GM20431 (cell line): Measurements from ENCODE around the gene SELENOW.
"Not testable (repeated sequence)": the region's sequence is repeated elsewhere in the genome, so short reads cannot be mapped to it uniquely, and the experiment has no call there.

ENCODE experiments used
- in situ Hi-C: fragments of 300-500 bp; cut with MseI, MboI; formaldehyde crosslinking; loops from one replicate; pipeline ENCODE4 v1.15.0; 2020; ENCODE audit warnings: low sequenced_read_pairs; ENCODE audit not compliant: unreplicated experiment

SELENOW gene

DNA sequence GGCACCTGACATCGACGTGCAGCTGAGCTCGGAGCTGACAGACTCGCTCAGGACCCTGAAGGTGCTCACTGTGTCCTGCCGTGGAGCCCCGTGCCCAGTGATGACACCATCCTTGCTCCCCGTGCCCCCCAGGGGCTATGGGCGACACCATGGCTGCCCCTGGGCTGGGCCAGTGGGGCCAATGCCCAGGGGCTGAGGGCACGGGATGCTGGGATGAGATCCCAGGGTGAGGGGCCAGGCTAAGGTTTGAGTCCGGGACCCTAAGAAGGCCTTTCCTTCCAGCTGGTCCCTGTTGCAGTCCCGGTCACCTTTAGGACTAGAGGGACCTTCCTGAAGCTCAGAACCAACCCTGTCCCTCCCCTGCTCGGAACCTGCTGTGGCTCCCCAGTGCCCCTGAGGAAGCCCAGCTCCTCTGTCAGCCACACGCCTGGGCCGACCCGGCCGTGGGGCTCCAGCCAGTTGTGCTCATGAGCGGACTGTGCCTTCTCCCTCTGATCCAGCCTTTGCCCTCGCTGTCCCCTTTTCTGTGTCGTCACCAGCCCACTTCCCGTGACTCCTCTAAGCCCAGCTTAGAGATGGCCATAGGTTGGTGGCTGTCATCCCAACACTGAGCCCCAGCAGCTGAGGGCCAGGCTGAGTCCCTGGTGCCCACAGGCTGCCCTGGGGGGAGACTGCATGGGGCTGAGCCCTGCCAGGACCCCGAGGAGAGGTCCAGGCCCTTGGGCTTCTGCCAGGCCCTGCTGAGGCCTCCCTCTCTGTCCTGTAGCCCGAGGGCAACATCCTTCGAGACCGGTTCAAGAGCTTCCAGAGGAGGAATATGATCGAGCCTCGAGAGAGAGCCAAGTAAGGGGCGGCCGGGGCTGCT lies 22.5 kb upstream of the SELENOW start:
- in situ Hi-C loops, result no loop called here

DNA sequence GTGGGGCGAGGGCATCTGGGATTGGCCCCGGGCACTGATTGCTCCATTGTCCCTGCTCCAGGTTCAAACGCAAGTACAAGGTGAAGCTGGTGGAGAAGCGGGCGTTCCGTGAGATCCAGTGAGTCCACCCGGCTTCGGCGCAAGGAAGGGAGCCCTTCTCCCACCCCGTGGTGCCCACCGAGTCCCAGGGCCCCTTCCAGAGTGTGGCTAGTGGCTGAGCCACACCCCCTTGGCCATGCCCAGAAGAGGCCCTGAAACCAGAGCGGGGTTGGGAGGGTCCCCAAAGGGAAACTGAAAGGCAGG lies 21.9 kb upstream of the SELENOW start:
- in situ Hi-C loops, result no loop called here

DNA sequence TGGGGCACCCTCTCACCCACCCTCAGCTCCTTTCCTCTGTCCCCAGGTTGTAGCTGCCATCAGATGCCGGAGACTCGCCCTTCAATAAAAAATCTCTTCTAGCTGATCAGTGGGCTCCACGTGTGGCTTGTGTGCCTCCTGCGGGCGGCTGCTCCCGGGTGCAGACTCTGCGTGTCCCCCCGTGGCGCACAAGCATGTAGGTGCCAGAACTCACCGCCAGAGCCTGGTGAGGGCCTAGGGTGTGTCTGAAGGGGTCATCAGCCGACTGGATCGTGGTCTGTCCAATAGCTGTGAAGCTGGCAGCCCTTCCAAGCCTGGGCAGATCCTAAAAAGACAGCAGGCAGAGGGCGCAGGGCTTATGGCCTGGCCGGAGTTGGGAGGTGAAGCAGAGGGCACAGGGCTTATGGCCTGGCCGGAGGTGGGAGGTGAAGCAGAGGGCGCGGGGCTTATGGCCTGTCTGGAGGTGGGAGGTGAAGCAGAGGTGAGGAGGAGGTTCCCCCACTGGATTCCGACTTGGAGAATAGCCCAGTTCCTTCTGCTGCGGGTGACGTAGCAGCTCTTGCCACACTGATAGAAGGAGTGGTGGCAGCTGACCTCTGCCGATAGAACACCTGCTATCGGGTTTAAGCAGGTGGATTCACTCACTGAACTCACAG lies 21.4 kb upstream of the SELENOW start:
- in situ Hi-C loops, result no loop called here

DNA sequence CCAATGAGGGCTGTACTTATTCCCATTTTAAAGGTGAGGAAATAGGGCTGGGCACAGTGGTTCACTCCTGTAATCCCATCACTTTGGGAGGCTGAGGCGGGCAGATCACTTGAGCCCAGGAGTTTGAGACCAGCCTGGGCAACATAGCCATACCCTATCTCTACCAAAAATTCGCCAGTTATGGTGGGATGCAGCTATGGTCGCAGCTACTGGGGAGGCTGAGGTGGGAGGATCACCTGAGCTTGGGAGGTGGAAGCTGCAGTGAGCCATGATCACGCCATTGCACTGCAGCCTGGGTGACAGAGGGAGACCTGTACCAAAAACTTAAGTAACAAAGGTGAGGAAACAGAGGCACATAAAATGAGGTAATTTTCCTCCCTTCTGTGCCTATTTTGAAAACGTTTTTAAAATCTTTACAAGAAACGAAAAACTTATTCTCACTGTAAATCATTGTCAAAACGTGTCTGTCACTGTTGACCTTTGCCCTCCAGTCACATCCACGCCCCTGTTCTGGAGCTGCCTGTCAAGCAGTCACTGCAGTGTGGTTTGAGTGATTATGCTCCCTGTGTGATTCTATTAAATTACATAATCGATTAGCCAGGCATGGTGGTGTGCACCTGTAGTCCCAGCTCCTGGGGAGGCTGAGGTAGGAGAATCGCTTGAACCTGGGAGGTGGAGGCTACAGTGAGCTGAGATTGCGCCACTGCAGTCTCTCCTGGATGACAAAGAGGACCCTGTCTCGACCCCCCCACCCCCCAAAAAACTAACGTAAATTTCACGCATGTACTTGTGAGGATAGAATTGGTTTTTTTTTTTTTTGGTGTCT lies 20.7 kb upstream of the SELENOW start:
- in situ Hi-C loops, result no loop called here

DNA sequence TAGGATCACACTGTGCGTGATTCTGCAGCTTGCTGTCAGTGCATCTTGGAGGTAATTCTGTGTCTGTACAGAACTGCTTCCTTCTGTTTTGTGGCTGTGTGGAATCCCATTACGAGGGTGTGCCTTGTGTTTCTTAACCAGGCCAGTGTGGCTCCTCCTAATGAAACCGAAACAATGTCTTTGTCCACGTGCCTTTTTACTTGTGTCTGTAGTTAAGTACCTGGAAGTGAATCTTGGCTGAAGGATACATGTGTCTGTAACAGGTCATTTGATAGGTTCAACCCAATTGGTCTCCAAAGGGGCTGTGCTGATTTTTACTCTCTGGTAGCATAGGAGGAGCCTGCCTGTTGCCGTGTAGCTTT lies 20.1 kb upstream of the SELENOW start:
- in situ Hi-C loops, result no loop called here

DNA sequence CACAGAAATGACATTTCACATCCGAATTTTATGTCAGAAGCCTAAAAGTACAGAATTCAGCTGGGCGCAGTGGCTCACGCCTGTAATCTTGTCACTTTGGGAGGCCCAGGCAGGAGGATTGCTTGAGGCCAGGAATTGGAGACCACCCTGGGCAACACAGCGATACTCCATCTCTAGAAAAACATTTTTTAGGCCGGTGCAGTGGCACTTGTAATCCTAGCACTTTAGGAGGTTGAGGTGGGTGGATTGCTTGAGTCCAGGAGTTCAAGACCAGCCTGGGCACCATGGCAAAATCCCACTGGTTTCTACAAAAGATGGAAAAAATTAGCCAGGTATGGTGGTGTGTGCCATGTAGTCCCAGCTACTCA lies 17.9 kb upstream of the SELENOW start:
- in situ Hi-C loops, result no loop called here

DNA sequence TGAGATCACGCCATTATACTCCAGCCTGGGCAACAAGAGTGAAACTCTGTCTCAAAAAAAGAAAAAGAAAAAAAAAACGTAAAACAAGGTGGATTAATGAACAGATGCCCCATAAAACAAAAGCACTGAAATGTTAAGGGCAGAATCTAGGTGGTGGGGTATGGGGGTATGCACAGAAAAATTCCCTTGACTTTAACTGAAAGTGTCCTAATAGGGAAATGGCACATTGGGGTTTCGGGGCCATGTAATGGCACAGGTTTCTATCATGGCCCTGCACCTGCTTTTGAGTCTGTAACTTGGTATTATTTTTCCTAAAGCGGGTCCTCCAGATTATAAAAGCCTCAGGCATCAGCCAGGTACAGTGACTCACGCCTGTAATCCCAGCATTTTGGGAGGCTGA lies 16.9 kb upstream of the SELENOW start:
- in situ Hi-C loops, result no loop called here

DNA sequence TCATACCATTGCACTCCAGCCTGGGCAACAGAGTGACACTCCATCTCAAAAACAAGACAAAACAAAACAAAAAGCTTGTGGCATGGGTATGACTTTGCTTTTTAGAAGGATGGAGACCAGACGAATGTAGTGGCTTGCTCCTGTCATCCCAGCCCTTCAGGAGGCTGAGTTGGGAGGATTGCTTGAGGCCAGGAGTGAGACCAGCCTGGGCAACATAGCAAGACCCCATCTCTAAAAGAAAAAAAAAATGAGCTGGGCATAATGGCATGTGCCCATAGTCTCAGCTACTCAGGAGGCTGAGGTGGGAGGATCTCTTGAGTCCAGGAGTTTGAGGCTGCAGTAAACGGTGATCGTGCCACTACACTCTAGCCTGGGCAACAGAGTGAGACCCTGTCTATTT lies 16.4 kb upstream of the SELENOW start:
- in situ Hi-C loops, result no loop called here

DNA sequence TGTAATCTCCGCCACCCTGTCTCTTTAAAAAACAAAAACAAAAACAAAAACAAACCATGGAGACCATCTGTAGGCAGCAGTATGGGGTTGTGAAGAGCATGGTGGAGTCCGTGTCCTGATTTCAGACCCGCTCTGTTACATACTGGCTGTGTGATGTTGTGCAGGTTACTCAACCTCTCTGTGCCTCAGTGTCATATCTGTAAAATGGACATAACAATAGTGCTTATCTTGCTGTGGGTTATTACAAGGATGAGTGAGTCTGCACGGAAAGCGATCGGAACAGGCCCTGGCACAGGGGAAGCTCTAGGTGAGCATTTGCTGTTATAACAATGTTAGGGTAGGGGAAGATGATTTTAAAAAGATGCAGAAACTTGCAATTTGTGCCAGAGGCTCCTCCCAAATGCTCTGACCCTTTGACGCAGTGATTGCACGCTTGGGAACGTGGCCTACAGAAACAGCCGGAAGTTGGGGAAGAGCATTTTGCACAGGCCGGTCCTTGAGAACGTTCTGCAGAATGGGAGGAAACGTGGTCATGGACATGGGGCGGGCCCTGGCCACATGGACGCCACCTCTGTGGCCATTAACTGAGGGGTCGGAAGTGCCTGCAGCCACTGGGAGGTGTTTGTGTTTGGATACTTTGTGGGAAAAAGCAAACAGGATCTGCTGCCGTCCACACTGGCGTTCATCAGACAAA lies 15.7 kb upstream of the SELENOW start:
- in situ Hi-C loops, result no loop called here

DNA sequence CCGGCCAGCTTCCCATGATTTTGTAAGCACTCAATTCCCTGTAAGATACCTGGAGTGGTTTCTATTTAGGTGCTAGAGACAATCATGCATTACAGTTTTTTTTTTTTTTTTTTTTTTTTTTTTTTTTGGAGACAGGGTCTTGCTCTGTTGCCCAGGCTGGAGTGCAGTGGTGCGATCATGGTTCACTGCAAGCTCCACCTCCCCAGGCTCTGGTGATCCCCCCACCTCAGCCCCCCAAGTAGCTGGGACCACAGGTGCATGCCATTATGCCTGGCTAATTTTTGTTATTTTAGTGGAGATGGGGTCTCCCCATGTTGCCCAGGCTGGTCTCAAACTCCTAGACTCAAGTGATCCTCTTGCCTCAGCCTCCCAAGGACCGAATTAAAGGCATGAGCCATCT lies 13.8 kb upstream of the SELENOW start:
- in situ Hi-C loops, result not testable (repeated sequence)

DNA sequence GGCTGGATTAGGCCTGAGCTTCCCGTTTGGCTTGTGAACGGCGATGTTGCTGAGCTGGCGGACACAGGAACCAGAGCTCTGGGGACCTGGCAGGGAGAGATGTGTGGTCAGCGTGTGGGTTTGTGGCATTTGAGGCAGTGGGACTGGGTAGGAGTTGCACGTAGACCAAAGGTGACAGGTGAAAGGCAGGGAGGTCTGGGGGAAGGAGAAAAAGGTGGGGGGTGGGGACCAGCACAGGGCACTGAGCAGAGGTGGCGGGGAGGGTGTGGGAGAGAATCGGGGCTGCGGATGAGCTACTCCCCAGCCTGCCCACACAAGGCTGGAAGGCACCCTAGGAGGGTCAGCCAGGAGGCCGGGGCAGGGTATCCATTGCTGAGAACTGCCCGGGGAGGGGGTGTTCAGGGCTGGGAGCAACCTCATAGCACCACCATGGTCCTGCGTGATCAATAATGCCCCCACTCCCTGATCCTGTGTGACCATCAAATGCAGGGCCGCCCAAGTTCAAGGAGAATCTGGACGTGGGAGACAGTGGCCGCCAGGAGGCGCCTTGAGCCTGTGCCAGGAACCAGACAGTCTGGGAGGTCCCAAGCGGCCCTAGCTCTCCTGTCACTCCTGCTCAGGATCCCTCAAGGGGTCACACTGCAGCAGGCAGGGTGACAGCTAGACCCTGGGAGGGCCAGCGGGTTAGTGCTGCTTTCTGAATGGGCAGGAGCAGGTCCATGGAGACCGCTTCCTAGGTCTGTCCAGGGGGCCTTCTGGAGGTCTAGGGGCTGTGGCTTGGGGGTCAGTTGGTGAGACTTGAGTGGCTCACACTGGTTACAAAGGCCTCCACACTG lies 12.8 kb upstream of the SELENOW start:
- in situ Hi-C loops, result no loop called here

DNA sequence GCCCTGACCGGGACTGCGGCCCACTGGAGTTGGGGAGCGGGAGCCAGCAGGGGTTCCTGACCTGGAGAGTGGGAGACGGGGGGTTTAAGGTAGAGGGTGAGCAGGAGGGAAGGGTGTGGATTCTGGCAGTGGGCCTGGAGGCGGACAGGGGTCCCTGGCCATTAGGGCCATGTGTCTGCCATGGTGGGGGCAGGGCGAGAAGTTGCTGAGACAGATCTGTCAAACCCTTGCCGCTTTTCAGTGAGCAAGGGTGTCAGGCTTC lies 12.2 kb upstream of the SELENOW start:
- in situ Hi-C loops, result no loop called here

DNA sequence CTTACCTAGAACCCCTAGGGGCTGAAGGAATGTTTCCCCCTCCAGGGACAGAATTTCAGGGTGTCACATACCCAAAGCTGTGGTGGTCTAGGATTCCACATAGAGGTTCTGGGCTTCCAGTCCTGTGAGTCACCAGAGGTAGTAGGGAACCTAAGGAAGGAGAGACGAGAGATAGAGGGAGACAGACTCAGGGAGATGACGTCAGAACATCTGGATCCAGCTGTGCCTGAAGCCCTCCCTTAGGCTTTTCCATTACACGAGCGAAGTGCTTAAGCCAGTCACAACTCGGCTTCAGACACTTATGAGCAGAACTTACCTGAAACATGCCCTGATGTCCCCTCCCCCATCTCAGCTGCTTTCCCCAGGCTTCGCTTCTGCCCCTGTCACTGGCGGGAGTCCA lies 11.8 kb upstream of the SELENOW start:
- in situ Hi-C loops, result no loop called here

DNA sequence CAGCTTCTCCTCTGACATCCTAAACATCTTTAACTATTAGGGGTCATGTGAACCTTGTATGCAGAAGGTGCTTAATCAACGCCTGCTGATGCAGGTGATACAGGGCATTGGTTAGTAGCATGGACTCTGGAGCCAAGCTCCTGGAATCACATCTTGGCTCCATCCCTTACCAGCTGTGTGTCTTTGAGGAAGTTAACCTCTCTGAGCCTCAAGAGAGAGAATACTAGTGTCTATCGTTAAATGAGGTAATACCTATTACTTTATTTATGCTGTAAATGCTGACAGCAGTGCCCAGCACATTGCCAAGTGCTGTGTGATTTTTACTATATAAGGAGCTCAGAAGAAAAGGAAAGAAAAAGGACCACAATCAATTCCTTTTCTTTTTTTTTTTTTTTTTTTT lies 11.2 kb upstream of the SELENOW start:
- in situ Hi-C loops, result no loop called here

DNA sequence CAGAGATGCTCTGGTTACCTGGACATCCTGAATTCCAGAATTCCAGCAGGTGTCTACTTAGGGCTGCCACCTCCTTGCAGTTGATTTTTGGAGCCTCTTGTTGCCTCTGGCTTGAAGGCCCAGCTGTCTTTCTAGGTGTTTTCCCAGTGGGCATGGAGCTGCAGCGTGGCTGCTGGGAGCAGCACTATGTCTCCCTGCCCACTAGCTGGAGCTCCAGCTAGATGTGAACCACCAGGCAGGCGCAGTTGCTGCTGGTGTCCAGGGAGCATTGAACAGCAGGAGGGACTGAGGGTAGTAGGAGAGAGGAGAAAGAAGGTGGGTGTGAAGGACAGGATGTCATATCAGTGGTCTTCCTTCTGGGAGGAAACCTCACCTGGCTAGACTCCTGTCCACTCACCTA lies 9.9 kb upstream of the SELENOW start:
- in situ Hi-C loops, result no loop called here

DNA sequence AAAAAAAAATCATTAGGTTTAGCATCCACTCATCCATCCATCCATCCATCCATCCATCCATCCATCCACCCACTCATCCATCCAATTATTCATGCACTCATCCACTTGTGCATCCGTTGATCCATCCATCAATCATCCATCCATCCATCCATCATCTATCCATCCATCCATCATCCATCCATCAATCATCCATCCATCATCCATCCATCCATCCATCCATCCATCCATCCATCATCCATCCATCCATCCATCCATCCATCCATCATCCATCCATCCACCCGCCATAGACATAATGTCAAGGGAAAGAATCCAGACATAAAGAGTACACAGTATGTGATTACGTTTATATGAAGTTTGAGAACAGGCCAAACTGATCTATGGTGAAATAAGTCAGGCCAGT lies 9.0 kb upstream of the SELENOW start:
- in situ Hi-C loops, result no loop called here

DNA sequence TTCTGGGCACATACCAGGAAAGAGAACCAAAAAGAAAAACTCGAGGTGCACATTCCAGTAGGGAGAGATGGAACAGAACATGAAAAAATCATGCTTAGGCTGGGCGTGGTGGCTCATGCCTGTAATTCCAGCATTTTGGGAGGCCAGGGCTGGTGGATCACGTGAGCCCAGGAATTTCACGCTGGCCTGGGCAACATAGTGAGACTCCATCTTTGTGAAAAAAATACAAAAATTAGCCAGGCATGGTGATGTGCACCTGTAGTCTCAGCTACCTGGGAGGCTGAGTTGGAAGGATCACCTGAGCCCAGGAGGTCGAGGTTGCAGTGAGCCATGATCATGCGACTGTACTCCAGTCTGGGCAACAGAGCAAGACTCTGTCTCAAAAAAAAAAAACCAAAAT lies 7.2 kb upstream of the SELENOW start:
- in situ Hi-C loops, result not testable (repeated sequence)

DNA sequence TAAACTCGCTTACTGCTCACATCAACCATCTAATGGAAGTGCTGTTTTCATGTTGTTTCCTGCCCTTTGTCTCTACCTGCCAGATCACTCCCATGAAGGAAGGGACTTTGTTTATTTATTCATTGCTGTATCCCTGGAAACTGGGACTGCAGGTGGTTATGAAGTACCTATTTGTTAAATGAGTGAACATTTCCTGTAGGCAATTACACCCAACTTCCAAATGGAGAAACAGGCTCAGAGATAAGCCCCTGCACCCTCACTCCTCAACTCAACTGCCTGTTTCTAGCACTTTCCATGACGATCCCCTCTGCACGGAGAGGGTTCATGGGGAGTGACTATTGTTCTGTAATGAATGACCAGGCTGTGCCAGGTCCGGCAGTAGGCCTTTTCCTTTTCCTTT lies 1.9 kb upstream of the SELENOW start:
- in situ Hi-C loops, result no loop called here

DNA sequence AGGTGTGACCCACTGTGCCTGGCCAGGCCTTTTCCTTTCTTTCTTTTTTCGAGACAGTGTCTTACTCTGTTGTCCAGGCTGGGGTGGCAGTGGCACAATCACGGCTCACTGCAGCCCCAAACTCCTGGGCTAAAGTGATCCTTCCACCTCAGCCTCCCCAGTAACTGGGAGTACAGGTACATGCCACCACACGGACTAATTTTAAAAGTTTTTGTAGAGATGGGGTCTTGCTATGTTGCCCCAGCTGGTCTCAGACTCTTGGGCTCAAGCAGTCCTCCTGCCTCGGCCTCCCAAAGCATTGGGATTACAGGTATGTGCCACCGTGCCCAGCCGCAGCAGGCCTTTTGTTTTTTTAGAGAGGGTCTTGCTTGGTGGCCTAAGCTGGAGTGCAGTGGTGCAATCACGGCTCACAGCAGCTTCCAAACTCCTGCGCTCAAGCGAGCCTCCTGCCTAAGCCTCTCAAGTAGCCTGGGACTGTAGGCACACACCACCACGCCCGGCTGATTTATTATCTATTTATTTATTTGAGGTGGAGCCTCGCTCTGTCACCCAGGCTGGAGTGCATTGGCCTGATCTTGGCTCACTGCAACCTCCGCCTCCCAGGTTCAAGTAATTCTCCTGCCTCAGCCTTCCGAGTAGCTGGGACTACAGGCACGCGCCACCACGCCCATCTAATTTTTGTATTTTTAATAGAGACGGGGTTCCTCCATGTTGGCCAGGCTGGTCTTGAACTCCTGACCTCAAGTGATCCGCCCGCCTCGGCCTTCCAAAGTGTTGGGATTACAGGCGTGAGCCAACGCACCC lies 1.1 kb upstream of the SELENOW start:
- in situ Hi-C loops, result not testable (repeated sequence)
